ENCODE results near the gene FYB1. TPM values are rescaled to one million over a fixed set of nuclear protein-coding genes. Genes with fewer than 3 reads are reported as not detected.

The FYB1 gene
- total RNA-seq, 1 donor from 2014 or later: 64.7 TPM

- ATAC-seq: no peak
Observed at GRCh38 chr5:39079147-39079546, 140.2 kb downstream of the FYB1 start.

DNA sequence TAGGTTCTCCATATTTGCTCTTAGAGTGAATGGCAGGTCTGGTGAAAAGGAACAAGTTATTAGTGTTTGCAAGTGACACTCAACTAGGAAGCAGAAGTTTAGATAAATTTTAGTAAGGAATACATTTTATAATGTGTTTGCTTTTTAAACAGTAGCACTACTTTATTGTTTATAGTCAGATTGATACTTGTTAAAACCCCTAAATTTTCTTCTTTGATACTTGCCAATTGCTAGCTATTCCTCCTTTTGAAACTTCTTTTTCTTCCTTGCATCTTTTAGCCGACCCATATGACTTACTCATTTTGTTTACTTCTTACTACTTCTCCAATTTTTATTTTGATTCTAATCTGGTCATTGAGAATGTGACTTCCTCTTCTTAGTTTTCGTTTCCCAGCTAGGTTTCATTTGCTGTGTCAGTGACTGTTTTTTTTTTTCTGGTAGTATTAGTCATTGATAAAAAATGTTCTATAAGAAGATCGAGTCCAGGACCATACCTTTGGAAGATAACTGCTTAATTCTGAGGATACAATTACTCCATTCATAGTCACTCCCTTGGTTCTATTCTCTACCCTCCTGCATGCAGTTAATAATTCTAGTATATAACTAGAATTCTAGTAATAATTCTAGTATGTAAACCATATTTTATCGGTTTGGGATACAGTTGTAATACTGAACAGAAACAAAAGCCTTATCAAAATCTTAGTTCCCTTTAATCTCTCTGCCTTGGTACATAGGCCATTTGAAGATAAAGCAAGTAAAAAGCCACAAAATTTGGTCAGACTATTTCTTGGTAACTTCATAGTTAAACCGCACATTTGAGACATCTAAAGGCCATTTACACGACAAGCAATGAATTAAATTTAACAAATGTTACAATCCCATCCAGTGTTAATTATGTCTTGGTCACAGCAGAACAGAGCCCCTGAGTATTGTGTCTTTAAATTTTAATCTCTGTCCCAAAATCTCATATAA, 142.3 kb downstream of the FYB1 start:
- ATAC-seq: no peak

DNA sequence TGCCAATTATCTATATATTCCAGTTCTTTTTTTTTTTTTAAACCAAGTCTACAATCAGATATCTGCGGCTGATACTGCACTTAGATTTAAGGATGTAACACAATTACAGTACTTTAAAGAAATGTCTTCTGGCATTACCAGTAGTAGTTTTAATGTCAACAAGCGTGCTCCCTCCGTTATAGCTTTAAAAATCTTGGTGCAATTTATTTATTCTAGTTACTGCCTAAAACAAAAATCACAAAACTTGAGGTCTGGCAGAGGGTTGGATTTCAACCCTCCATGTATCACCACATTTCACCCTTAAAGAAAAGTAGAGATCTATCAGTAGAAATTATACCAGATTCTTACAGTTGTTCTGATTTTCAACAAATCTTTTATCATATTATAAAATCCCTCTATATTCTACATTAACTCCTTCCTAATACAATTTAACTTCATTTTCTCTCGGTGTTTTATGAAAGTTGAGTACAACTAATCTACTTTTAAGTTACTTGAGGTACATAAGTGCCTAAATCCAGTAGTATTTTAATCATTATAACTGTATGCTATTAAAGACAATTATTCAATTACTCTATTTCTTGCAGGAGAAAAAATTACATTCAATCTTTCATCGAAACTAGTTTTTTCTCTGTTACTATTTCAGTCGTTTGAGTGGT, 143.1 kb downstream of the FYB1 start:
- no peak for ATAC-seq

- peak; percentile 93 for ATAC-seq
Observed at GRCh38 chr5:39074017-39074814, 145.1 kb downstream of the FYB1 start, which contains the start of gene RICTOR. Gene RICTOR (minus strand): TSS chr5:39074399. CDS start chr5:39074377, 22 bp downstream.

GRCh38 chr5:39073767-39074016, 145.7 kb downstream of the FYB1 start:
- ATAC-seq: no peak

DNA sequence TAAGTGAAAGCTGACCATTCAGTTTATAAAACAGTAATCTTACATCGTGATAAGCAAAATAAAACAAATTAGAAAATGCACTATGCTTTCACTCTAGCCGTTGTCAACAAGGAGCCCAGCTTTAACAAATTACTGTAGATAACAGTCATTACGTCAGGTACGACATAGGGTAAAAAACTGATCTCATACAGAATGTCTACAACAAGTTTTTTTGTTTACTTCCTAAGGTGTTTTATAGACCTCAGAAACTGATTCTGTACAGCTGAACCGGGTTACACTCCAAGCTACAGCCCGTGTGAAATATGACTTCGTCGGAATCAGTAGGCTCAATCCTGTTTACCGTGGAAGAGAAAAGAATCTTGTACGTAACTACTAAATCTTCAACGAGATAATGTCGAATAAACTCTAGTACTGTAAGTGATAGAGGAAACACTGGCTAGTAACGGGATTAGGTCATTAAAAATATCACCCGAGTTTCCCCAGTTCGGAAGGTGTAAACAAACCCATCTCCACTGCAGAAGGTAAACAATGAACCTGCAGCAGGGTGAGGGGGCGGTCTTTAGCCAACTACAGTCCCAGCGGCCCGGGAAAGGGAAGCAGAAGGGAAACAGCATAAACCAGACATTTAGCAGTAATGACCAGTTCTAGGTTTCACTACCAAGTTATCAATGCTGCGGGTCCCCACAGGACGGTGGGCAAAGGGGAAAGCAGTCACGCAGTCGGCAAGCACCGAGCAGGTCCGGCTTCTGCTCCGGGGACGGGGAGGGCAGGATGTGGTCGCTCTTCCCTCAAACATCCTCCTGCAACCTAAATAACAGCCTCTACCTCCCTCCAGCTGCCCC, 146.2 kb downstream of the FYB1 start:
- ATAC-seq: peak; percentile 21

- ATAC-seq: no peak
Observed at GRCh38 chr5:39068099-39068498, 151.3 kb downstream of the FYB1 start.

DNA sequence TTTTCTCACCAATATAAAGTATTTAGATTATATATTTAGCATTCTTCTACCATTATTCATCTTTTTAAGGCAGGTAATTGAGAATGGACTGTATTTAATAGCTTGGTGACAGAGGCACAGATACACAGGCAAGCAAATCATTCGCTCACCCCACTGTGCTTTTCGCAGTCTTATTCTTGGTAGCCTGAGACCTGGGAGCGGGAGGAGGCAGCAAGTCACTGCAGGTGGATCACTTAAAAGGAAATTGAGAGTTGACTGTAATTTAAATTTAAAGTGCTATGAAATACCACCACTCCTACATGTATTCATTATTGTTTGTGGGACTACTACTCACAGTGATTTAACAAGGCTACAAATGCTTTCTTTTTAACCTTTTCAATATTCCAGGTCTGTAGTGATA, 154.9 kb downstream of the FYB1 start:
- no peak for ATAC-seq

DNA sequence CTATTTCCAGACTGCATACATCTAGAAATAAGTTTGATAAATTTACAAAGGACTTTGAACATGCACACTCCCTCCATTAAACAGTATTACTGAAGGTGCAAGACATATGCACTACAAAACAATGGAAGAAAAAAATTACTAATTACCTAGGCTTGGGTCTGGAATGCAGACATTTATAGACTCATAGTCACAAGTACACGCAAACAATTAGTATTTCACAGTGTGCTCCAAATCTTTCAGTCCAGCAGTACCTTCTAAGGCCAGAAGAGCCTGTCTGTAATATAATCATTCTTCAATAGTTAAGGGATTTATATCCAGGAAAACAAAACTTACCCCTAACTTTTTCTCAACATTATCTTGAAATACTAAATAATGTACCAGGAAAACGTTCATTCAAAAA, 156.3 kb downstream of the FYB1 start:
- ATAC-seq: no peak

GRCh38 chr5:39062530-39062929, 156.8 kb downstream of the FYB1 start:
- no peak for ATAC-seq

DNA sequence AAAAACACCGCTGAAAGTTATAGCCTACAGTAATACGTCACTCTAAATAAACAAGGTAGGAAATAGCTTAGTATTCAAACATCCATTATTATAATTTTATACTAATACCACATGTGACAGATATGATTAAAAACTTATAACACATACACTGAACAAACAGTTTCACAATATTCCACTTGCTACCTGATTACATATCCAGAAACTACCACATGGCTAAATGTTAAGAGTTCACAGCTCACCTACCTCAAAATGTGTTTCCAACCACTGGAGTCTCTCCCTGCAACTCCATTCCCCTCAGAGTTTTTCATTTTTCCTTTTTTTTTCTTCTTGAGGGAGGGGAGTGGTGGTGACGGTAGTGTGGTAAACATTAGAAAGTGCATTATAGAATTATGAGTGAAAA, 157.3 kb downstream of the FYB1 start:
- no peak for ATAC-seq

- no peak for ATAC-seq
Observed at GRCh38 chr5:39059064-39059463, 160.3 kb downstream of the FYB1 start.

DNA sequence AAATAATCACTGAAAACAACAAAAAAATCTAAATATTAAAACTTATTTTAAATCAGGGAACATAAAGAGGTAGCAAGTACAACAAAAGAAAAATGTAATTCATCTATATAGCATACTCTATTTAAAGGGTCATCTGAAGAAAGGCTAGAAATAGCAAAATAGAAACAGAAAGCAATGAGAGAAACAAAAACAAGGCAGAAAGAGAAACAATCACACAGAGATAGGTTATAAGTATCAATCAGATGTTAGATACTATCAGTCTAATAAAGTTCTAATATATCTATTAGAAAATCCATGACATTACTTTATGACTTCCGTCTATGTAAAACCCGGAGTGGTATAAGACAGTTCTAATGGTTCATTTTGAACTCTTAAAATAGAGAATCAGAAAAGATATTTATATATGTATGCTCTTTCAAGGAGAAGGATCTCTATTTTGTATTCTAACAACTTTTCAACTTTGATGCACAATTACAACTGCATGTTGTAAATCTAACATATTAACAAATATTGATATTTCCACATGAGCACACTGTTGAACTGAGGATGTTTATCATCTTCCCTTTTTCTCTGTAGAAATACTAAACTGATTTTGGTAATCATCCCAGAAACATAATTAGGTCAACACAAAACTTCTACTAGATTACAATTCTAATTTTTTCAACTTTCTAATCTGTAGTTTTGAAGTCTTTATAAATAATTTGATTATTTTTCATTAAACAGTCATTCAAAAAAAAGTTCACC, 161.0 kb downstream of the FYB1 start:
- no peak for ATAC-seq

- ATAC-seq: no peak
Observed at GRCh38 chr5:39057734-39058133, 161.6 kb downstream of the FYB1 start.

GRCh38 chr5:39055768-39056398, 163.5 kb downstream of the FYB1 start:
- ATAC-seq: no peak

Other genes with a start within 250 kb of the FYB1 start
- gene RICTOR, start 145.2 kb downstream of the FYB1 start, total RNA-seq: 18.1 TPM
- not detected for gene C9, start 144.9 kb upstream of the FYB1 start, total RNA-seq
- gene DAB2, start 205.4 kb upstream of the FYB1 start, total RNA-seq: 3.6 TPM

Measured in esophagus mucosa (tissue), 1 donor.